Neural cell (in vitro differentiated cells): ENCODE results near the gene HIVEP3.

Experiments used
- CTCF ChIP-seq: fragments of 450-650 bp; IDR thresholded peaks from 2 replicates; pipeline ENCODE4 v1.5.1; 2014; ENCODE audit warnings: antibody characterized with exemption, mild to moderate bottlenecking, moderate library complexity; ENCODE audit not compliant: poor library complexity, severe bottlenecking
- EP300 ChIP-seq: fragments of 450-650 bp; conservative IDR thresholded peaks from 2 replicates; pipeline ENCODE4 v1.6.1; 2014; ENCODE audit warnings: antibody characterized with exemption, mild to moderate bottlenecking, moderate library complexity; ENCODE audit not compliant: poor library complexity, severe bottlenecking
- TAF1 ChIP-seq: IDR thresholded peaks from 2 replicates; pipeline ENCODE4 v1.6.1; 2012; ENCODE audit warnings: low read depth

GRCh38 chr1:41779360-41779759 lies 139.4 kb downstream of the HIVEP3 start:
- TF ChIP-seq CTCF (no peak), EP300 (no peak), TAF1 (no peak)
